HepG2 (cell line): Measurements from ENCODE around the gene PRR5L.

Source experiments
- FOSL2 ChIP-seq: sonication (generic); formaldehyde crosslinking; IDR thresholded peaks from 2 replicates; pipeline ENCODE4 v1.4.0; 2020; ENCODE audit warnings: missing genetic modification reagents
- GTF2F1 ChIP-seq: fragments of 150-350 bp; IDR thresholded peaks from 2 replicates; pipeline ENCODE4 v1.6.1; 2014; ENCODE audit warnings: low read length
- HNRNPH1 ChIP-seq: fragments of 200-400 bp; formaldehyde crosslinking; optimal IDR thresholded peaks from 2 replicates; pipeline ENCODE3; 2017; ENCODE audit warnings: mild to moderate bottlenecking, low read depth, low read length
- HNRNPK ChIP-seq: fragments of 200-400 bp; formaldehyde crosslinking; IDR thresholded peaks from 2 replicates; pipeline ENCODE4 v1.6.1; 2018; ENCODE audit warnings: low read length, low read depth, moderate library complexity, mild to moderate bottlenecking; ENCODE audit not compliant: poor library complexity, severe bottlenecking
- KLF15 ChIP-seq: sonication (generic); formaldehyde crosslinking; IDR thresholded peaks from 2 replicates; pipeline ENCODE4 v1.8.1; 2023; ENCODE audit warnings: borderline replicate concordance, mild to moderate bottlenecking, inconsistent platforms, missing genetic modification reagents, mixed read lengths
- SP1 ChIP-seq, 2 experiments: fragments of 450-650 bp in 1 of 2; sonication (generic) in 1 of 2; formaldehyde crosslinking in 1 of 2; IDR thresholded peaks; 2 replicates each; pipeline versions ENCODE4 v1.4.0 to v1.6.1; 2016 to 2020; ENCODE audit warnings: missing genetic modification reagents in 1 of 2
- ZBTB3 ChIP-seq: sonication (generic); formaldehyde crosslinking; IDR thresholded peaks from 2 replicates; pipeline ENCODE4 v1.4.0; 2020; ENCODE audit warnings: low read depth, mild to moderate bottlenecking, moderate library complexity, missing genetic modification reagents, borderline replicate concordance
- ZHX1 ChIP-seq: sonication (generic); formaldehyde crosslinking; IDR thresholded peaks from 2 replicates; pipeline ENCODE4 v1.8.1; 2022; ENCODE audit warnings: low read depth, mild to moderate bottlenecking, missing genetic modification reagents
- ZNF12 ChIP-seq: sonication (generic); formaldehyde crosslinking; IDR thresholded peaks from 2 replicates; pipeline ENCODE4 v1.5.0; 2020; ENCODE audit warnings: missing genetic modification reagents
- ZNF18 ChIP-seq: sonication (generic); formaldehyde crosslinking; IDR thresholded peaks from 2 replicates; pipeline ENCODE4 v1.8.0; 2022; ENCODE audit warnings: mild to moderate bottlenecking, missing genetic modification reagents; ENCODE audit not compliant: insufficient replicate concordance
- ZNF180 ChIP-seq: sonication (generic); formaldehyde crosslinking; IDR thresholded peaks from 2 replicates; pipeline ENCODE4 v1.4.0; 2020; ENCODE audit warnings: low read depth, missing genetic modification reagents, borderline replicate concordance
- ZNF550 ChIP-seq: sonication (generic); formaldehyde crosslinking; IDR thresholded peaks from 2 replicates; pipeline ENCODE4 v1.4.0; 2020; ENCODE audit warnings: mild to moderate bottlenecking, missing genetic modification reagents, borderline replicate concordance
- ZSCAN20 ChIP-seq: sonication (generic); formaldehyde crosslinking; IDR thresholded peaks from 2 replicates; pipeline ENCODE4 v1.4.0; 2020; ENCODE audit warnings: missing genetic modification reagents, mild to moderate bottlenecking, borderline replicate concordance

DNA sequence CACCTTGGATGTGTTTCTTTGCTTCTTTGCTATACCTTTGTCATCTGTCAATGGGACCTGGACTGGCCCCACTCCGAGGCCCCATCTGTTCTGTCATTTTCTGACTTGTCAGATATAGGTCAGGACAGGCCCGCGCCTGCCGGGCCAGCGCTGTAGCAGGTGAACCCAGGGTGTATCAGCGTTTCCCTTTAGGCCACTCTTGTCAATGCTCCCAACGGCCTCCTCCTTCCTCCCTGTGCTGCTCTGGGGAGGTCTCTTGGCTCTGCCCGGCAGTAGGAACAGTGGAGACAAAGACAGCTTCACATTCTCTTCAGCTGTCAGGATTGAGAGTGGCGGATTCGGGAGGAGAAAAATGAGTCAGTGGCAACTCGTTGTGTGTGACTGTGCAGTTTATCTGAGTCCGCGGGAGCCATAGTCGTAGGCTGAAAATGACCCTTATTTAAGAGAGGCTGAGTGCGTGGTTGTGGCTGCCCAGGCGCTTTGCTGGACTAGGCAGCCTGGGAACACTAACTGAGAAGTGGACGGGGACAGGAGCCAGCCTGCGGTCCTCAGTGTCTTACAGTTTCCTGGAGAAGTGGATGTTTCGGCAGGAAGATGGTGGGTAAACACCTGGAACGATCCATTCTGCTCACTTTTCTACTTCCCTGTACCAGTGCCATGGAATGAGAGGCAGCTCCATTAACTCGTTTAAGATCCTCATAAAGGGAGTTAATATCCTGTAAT, 102.3 kb downstream of the PRR5L start:
- TF ChIP-seq ZHX1 (CRISPR knock-in tag): no peak
- no peak for TF ChIP-seq ZNF18
- TF ChIP-seq ZNF180 (CRISPR knock-in tag): no peak
- TF ChIP-seq HNRNPH1: no peak
- no peak for TF ChIP-seq FOSL2 (CRISPR knock-in tag)
- no peak for TF ChIP-seq ZSCAN20 (CRISPR knock-in tag)
- TF ChIP-seq ZNF12: no peak
- no peak for TF ChIP-seq SP1 (IDR thresholded peaks at IDR 0.05)
- TF ChIP-seq SP1 (CRISPR knock-in tag; IDR thresholded peaks at IDR 0.05): no peak
- no peak for TF ChIP-seq HNRNPK
- no peak for TF ChIP-seq ZBTB3 (CRISPR knock-in tag)
- TF ChIP-seq GTF2F1: no peak
- no peak for TF ChIP-seq ZNF550
- no peak for TF ChIP-seq KLF15 (CRISPR knock-in tag)
